Measurements from ENCODE around the gene HESX1.

HESX1 gene

GRCh38 chr3:57161915-57162314 lies 37.9 kb downstream of the HESX1 start:
- H3K27me3 ChIP-seq (ENCODE audit: insufficient read depth, low read length, poor library complexity), result peaks cover 23% of the 10 kb centered on the region
- DNase-seq (no peak), ATAC-seq (ENCODE audit: insufficient read depth, low read depth) (no peak)
- H4K20me1 ChIP-seq (ENCODE audit: insufficient read depth, low read length), result no peaks in the 10 kb centered on the region; the same call in 1 of the 2 replicates
- H3K4me1 ChIP-seq (ENCODE audit: insufficient read depth, low read length), result peaks cover 9% of the 10 kb centered on the region
- no peaks in the 10 kb centered on the region for H3K36me3 ChIP-seq (ENCODE audit: insufficient read depth, low read length)
- no peaks in the 10 kb centered on the region for H3K9me3 ChIP-seq (ENCODE audit: insufficient read depth, low read length, severe bottlenecking)
- H2AFZ ChIP-seq (ENCODE audit: low read depth, low read length), result no peak overlapping the region
- no peak overlapping the region for H3K4me3 ChIP-seq (ENCODE audit: low read depth in 1 of 2, low read length in 2 of 2)
- no peak overlapping the region for H3K9ac ChIP-seq (ENCODE audit: low read depth, low read length)
- no peak for TF ChIP-seq EZH2 (IDR thresholded peaks at IDR 0.05; ENCODE audit: borderline replicate concordance, low read depth, low read length, severe bottlenecking)
- no peak for TF ChIP-seq CTCF (IDR thresholded peaks at IDR 0.05; ENCODE audit: borderline replicate concordance, extremely low read depth, low read length, poor library complexity, severe bottlenecking)
- H3K4me2 ChIP-seq (ENCODE audit: insufficient read depth, low read length), result no peak overlapping the region
- no peaks in the 10 kb centered on the region for H3K79me2 ChIP-seq (ENCODE audit: insufficient read depth, low read length)
- H3K27ac ChIP-seq (ENCODE audit: low read length), result no peak overlapping the region

- TF ChIP-seq CTCF (IDR thresholded peaks at IDR 0.05; ENCODE audit: borderline replicate concordance, extremely low read depth, low read length, poor library complexity, severe bottlenecking) (no peak), EZH2 (IDR thresholded peaks at IDR 0.05; ENCODE audit: borderline replicate concordance, low read depth, low read length, severe bottlenecking) (no peak)
- Histone ChIP-seq H3K9me3 (ENCODE audit: insufficient read depth, low read length, severe bottlenecking) (no peaks in the 10 kb centered on the region), H3K79me2 (ENCODE audit: insufficient read depth, low read length) (no peaks in the 10 kb centered on the region), H3K27me3 (ENCODE audit: insufficient read depth, low read length, poor library complexity) (peaks cover 23% of the 10 kb centered on the region), H4K20me1 (ENCODE audit: insufficient read depth, low read length) (no peaks in the 10 kb centered on the region; the same call in 1 of the 2 replicates), H3K4me1 (ENCODE audit: insufficient read depth, low read length) (peaks cover 9% of the 10 kb centered on the region), H3K9ac (ENCODE audit: low read depth, low read length) (no peak overlapping the region), H3K27ac (ENCODE audit: low read length) (no peak overlapping the region), H2AFZ (ENCODE audit: low read depth, low read length) (no peak overlapping the region), H3K4me2 (ENCODE audit: insufficient read depth, low read length) (no peak overlapping the region), H3K36me3 (ENCODE audit: insufficient read depth, low read length) (no peaks in the 10 kb centered on the region), H3K4me3 (ENCODE audit: low read depth in 1 of 2, low read length in 2 of 2) (no peak overlapping the region)
- ATAC-seq (ENCODE audit: insufficient read depth, low read depth), result no peak
- DNase-seq, result no peak
Observed at GRCh38 chr3:57160765-57161538, 38.8 kb downstream of the HESX1 start.

- Histone ChIP-seq H3K4me2 (ENCODE audit: insufficient read depth, low read length) (no peak overlapping the region), H3K27me3 (ENCODE audit: insufficient read depth, low read length, poor library complexity) (peaks cover 23% of the 10 kb centered on the region), H3K9me3 (ENCODE audit: insufficient read depth, low read length, severe bottlenecking) (no peaks in the 10 kb centered on the region), H3K27ac (ENCODE audit: low read length) (no peak overlapping the region), H2AFZ (ENCODE audit: low read depth, low read length) (no peak overlapping the region), H3K9ac (ENCODE audit: low read depth, low read length) (no peak overlapping the region), H4K20me1 (ENCODE audit: insufficient read depth, low read length) (no peaks in the 10 kb centered on the region; the same call in 1 of the 2 replicates), H3K4me3 (ENCODE audit: low read depth in 1 of 2, low read length in 2 of 2) (no peak overlapping the region), H3K36me3 (ENCODE audit: insufficient read depth, low read length) (no peaks in the 10 kb centered on the region), H3K79me2 (ENCODE audit: insufficient read depth, low read length) (no peaks in the 10 kb centered on the region), H3K4me1 (ENCODE audit: insufficient read depth, low read length) (peaks cover 9% of the 10 kb centered on the region)
- TF ChIP-seq CTCF (IDR thresholded peaks at IDR 0.05; ENCODE audit: borderline replicate concordance, extremely low read depth, low read length, poor library complexity, severe bottlenecking) (no peak), EZH2 (IDR thresholded peaks at IDR 0.05; ENCODE audit: borderline replicate concordance, low read depth, low read length, severe bottlenecking) (no peak)
- no peak for DNase-seq
- no peak for ATAC-seq (ENCODE audit: insufficient read depth, low read depth)
Observed at GRCh38 chr3:57160076-57160764, 39.6 kb downstream of the HESX1 start.
